ENCODE results near the gene WRAP73.
"Not testable (repeated sequence)": the region's sequence is repeated elsewhere in the genome, so short reads cannot be mapped to it uniquely, and the experiment has no call there.

The WRAP73 gene

DNA sequence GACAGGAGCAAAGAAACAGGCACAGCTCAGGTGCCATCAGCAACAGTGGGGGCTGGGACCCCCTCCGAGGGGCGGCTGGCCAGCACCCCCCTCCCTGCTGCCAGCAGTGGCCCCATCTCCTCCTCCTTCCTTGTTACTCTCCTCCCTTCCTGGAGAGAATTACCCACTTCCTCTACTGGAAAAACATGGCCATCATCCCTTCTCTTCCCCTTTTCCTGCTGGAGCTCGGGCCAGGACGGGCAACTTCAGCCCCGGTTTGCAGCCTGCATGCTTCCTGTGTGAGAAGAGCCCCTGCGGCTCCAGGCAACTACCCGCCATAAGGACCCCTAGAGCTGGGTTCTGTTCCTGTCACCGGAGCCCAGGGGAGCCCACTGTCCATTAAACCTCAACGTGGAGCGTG lies 56.2 kb downstream of the WRAP73 start:
- DNase-seq = no peak

GRCh38 chr1:3593334-3593733 lies 56.6 kb downstream of the WRAP73 start:
- no peak for DNase-seq

DNA sequence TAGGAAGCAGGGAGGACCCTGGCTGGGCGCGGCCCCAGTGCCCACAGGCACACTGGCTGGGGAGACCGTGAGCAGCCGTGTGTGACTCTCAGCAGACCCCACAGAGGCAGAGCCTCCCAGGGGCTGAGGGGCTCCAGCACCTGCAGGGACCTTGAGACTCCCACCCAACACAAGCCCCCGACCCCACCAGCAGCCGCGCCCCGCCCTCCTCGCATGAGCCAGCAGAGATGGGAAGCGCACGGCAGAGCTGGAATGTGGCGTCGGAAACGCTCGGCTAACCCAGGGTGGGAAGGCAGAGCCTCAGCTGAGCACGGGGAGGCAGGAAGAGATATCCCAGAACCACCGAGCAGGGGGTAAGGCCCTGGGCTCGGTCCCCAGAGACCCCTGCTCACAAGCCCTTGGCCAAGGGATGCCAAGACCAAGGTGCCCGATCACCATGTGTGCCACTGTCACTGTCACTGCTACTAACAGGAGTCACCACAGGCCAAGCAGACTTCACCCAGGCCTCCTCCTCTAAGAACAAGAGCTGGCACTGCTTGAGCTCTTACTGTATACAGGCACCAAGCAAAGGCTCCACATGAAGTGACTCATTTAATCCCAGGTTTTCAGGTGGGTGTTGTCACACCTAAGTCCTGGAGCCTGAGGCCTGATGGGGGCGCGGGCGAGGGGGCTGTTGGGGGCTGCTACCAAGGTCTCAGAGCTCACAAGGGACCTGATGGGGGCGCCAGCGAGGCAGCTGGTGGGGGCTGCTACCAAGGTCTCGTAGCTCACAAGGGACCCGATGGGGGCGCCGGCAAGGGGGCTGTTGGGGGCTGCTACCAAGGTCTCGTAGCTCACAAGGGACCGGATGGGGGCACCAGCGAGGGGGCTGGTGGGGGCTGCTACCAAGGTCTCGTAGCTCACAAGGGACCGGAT lies 58.7 kb downstream of the WRAP73 start:
- DNase-seq = no peak

DNA sequence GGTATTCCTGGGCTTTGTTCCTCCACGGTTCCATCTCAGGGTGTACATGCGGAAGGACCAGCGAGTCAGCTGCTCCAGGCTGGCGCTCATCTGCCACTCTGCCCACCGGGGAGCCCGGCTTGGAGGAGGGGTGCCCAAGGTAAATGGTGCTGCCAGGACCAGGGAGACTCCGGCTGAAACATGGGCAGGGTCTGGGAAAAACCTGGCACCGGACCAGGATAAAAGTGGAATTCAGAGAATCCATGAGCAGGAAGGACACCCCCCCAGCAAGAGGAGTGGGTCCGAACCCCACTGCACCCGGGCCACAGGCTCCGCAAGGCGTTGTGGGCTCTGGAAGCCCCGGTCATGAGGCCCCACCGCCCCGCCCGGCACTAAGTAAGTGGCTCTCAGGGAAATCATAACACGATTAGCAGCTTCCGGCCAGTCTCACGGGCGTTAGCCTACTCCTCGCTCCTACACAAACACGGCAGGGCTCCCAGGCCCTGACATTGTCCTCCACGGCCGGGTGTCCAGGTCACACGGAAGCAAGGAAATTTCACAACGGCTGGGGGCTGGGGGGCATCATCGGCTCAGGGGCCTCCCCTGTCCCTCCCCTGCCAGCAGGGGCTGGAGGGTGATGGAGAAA lies 59.7 kb downstream of the WRAP73 start:
- DNase-seq = no peak

- no peak for DNase-seq
Observed at GRCh38 chr1:3588395-3588794, 61.5 kb downstream of the WRAP73 start.

DNA sequence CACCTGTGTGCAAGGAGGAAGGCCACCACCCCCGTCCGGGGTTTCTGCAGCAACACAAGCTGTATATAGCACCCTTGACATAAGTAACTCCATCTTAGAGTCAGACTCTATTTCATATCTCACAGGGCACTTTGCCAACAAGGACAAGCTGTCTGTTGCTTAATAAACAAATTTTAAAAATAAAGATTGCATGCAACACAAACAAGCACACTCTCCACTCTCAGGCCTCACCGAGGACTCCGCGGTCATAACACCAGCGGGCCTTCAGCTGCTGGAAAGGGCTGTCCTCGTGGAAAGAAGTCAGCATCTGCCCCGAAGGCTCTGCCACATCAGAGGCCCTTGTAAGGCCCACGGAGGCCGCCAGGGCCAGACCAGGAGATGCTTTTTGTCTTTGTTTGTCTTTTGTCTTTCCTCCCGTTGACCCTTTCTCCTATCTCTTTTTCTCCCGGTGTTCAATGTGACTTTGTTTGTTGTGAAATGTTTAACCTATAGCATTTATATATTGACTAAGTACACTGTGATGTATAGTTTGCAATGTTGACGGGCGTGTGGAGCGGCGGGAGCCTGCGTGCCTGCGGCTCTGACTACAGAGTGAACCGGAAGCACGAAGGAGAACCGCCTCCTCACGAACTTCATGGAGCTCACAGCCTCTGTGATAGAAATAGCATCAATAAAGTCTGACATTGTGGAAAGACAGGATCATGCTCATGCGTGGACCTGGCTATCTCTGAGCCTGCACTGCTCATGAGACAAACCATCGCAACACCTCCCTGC lies 62.7 kb downstream of the WRAP73 start:
- DNase-seq = no peak

DNA sequence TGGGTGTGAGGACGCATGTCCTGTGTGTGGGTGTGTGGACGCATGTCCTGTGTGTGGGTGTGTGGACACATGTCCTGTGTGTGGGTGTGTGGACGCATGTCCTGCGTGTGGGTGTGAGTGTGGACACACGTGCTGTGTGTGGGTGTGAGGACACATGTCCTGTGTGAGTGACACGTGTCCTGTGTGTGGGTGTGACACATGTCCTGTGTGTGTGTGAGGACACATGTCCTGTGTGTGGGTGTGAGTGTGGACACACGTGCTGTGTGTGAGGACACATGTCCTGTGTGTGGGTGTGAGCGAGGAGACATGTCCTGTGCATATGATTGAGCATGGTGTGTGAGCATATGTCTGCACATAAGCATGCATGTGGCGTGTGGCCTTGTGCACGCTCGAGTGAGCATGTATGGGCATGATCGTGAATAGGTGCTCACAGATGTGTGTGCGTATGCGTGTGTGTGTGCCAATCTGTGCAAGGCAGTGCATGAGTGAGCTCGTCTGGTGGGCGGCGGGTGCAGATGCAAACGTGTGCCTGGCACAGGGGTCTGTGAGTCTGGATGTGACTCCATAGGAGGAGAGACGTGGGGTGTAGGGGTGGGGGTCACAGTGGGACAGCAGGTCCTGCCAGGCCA lies 63.8 kb downstream of the WRAP73 start:
- no peak for DNase-seq

DNA sequence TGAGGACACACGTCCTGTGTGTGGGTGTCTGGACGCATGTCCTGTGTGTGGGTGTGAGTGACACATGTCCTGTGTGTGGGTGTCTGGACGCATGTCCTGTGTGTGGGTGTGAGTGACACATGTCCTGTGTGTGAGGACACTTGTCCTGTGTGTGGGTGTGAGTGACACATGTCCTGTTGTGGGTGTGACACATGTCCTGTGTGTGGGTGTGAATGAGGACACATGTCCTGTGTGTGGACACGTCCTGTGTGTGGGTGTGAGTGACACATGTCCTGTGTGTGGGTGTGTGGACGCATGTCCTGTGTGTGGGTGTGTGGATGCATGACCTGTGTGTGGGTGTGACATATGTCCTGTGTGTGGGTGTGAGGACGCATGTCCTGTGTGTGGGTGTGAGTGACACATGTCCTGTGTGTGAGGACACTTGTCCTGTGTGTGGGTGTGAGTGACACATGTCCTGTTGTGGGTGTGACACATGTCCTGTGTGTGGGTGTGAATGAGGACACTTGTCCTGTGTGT lies 64.5 kb downstream of the WRAP73 start:
- DNase-seq = not testable (repeated sequence)

DNA sequence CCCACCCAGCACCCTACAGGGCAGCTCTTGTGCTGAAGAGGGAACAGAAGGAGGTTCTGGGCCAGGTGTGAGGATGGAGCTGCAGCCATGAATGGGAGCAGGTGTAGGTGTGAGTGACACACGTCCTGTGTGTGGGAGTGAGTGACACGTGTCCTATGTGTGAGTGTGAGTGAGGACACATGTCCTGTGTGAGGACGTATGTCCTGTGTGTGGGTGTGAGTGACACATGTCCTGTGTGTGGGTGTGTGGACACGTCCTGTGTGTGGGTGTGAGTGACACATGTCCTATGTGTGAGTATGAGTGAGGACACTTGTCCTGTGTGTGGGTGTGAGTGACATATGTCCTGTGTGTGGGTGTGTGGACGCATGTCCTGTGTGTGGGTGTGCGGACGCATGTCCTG lies 65.0 kb downstream of the WRAP73 start:
- no peak for DNase-seq

DNA sequence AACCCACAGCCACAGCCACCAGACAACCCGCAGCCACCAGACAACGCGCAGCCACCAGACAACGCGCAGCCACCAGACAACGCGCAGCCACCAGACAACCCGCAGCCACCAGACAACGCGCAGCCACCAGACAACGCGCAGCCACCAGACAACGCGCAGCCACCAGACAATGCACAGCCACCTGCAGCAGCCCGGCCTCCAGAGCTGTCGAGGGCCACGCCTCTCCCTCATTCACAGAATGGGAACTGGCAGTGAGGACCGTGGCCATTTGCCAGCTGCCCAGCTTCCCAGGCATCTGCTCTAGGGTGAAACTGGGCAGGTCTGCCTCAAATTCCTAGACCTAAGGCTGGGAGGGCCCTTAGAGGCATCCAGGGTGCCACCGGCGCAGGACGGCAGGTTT lies 66.2 kb downstream of the WRAP73 start:
- DNase-seq = not testable (repeated sequence)

DNA sequence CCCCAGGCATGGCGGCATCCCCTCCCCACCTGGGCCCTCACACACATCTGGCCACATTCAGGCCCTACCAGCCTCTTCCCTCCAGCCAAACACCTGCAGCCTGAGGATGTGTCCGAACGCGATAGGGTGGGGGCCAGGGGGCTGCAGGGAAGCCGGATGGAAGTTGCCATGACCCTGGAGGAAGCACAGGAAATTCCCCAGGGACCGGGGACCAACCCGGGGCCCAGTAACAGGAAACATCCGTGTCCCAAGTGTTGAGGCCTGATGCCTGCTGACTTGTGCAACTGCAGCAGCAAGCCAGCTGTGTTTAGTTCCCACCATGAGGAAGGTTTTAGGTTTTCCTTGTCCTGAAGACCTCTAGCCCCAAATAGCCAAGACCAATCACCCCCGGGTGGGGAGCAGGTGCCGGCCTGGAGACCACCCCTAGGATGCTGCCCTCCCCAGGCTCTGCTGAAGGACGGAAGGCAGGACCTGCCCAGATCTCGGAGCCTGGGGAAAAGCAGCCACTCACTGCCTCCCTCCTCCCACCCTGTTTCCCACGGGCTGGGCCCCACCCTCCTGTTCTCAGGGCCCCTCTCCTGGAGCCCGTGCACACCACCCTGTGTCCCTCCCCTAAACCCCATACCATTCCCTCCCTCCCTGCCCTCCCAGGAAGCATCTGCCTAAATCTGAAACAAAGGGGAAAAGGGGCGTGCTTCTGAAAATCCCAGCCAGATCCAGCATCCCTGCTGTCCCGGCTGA lies 68.4 kb downstream of the WRAP73 start:
- DNase-seq = no peak

Measured in 8988T (cell line).